Esophagus muscularis mucosa (tissue), 4 donors: ENCODE results near the gene CTRB2. TPM values are rescaled to one million over a fixed set of nuclear protein-coding genes. Genes with fewer than 3 reads are reported as not detected.

Experiments used
- DNase-seq: peaks from one replicate; pipeline ENCODE4 v3.0.0-alpha.2; 2017; ENCODE audit errors: extremely low spot score
- H3K27ac ChIP-seq, 4 donors: fragments of 200-600 bp; sonication (generic); replicated peaks in 1 of 4; 1 replicate in 3 of 4; 2 replicates in 1 of 4; pipeline ENCODE4 v1.5.1; 2016 to 2019; ENCODE audit warnings: mild to moderate bottlenecking in 1 of 4
- H3K27me3 ChIP-seq, 4 donors: fragments of 200-600 bp; sonication (generic); one replicate each; pipeline versions ENCODE4 v1.5.1 to v1.6.0; 2016 to 2019
- H3K36me3 ChIP-seq, 4 donors: fragments of 200-600 bp; sonication (generic); one replicate each; pipeline ENCODE4 v1.5.1; 2016 to 2019
- H3K4me1 ChIP-seq, 4 donors: fragments of 200-600 bp; sonication (generic); one replicate each; pipeline ENCODE4 v1.5.1; 2016 to 2019
- H3K4me3 ChIP-seq, 4 donors: fragments of 200-600 bp; sonication (generic); 1 replicate in 2 of 4; 2 replicates in 2 of 4; pipeline ENCODE4 v1.5.1; 2016 to 2019; ENCODE audit warnings: mild to moderate bottlenecking in 4 of 4, moderate library complexity in 1 of 4
- H3K9me3 ChIP-seq, 4 donors: fragments of 200-600 bp; sonication (generic); 1 replicate in 3 of 4; 2 replicates in 1 of 4; pipeline ENCODE4 v1.5.1; 2016 to 2019
- EP300 ChIP-seq: sonication (generic); formaldehyde crosslinking; IDR thresholded peaks from one replicate; pipeline ENCODE4 v1.6.1; 2017; ENCODE audit warnings: antibody characterized with exemption
- POLR2A ChIP-seq: fragments of 450-650 bp; IDR thresholded peaks from one replicate; pipeline ENCODE4 v1.6.1; 2017; ENCODE audit warnings: antibody characterized with exemption, moderate library complexity, mild to moderate bottlenecking, low read depth
- POLR2AphosphoS5 ChIP-seq, 2 donors: sonication (generic); formaldehyde crosslinking; IDR thresholded peaks; one replicate each; pipeline ENCODE4 v1.6.1; 2017; ENCODE audit warnings: antibody characterized with exemption in 2 of 2
- WGBS: methylation state at CpG from one replicate; pipeline ENCODE4 v1.1.5; 2018; 5-methylcytosine and 5-hydroxymethylcytosine counted together
- intact Hi-C: fragments of 100-400 bp; cut with DNase I; formaldehyde crosslinking; loops from one replicate; pipeline ENCODE4 v1.15.1; 2023
- total RNA-seq, 4 donors: library from RNA; depleted of rRNA; stranded (reverse); fragments of >200 nt; gene quantifications; one replicate each; pipeline versions ENCODE4 v1.1.0 to v1.2.1, GENCODE V29; 2016
- TF ChIP-seq, protein P1 (sequence below), 3 experiments: fragments of 200-600 bp in 2 of 3; fragments of 450-650 bp in 1 of 3; sonication (generic) in 2 of 3; IDR thresholded peaks; one replicate each; pipeline ENCODE4 v1.5.1; 2017 to 2019; ENCODE audit warnings: antibody characterized with exemption in 3 of 3, mild to moderate bottlenecking in 2 of 3, moderate library complexity in 1 of 3

The CTRB2 gene
- total RNA-seq, 4 donors from 2014 or later: not detected

DNA sequence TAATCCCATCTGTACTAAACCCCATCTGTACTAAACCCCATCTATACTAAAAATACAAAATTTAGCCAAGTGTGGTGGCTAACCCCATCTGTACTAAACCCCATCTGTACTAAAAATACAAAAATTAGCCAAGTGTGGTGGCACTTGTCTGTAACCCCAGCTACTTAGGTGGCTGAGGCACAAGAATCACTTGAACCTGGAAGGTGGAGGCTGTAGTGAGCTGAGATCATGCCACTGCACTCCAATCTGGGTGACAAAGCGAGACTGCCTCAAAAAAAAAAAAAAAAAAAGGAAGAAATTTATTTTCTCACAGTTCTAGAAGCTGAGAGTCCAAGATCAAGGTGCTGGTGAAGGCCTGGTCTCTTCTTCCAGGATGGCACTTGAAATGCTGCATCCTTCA, 46.6 kb downstream of the CTRB2 start:
- Histone ChIP-seq H3K4me1 (no peaks in the 10 kb centered on the region), H3K9me3 (no peaks in the 10 kb centered on the region), H3K27ac (no peak overlapping the region), H3K36me3 (peaks cover 0 to 25% (median 7%) of the 10 kb centered on the region in 4 donors), H3K4me3 (no peak overlapping the region), H3K27me3 (no peaks in the 10 kb centered on the region)
- intact Hi-C loops: no loop called here
- 100% methylated on average over 1 of the region's 1 CpG for WGBS
- no peak for TF ChIP-seq POLR2A
- TF ChIP-seq EP300: no peak
- TF ChIP-seq POLR2AphosphoS5 (IDR thresholded peaks at IDR 0.05): no peak
- TF ChIP-seq, protein P1, sequence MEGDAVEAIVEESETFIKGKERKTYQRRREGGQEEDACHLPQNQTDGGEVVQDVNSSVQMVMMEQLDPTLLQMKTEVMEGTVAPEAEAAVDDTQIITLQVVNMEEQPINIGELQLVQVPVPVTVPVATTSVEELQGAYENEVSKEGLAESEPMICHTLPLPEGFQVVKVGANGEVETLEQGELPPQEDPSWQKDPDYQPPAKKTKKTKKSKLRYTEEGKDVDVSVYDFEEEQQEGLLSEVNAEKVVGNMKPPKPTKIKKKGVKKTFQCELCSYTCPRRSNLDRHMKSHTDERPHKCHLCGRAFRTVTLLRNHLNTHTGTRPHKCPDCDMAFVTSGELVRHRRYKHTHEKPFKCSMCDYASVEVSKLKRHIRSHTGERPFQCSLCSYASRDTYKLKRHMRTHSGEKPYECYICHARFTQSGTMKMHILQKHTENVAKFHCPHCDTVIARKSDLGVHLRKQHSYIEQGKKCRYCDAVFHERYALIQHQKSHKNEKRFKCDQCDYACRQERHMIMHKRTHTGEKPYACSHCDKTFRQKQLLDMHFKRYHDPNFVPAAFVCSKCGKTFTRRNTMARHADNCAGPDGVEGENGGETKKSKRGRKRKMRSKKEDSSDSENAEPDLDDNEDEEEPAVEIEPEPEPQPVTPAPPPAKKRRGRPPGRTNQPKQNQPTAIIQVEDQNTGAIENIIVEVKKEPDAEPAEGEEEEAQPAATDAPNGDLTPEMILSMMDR (IDR thresholded peaks at IDR 0.05): no peak
- no peak for DNase-seq

Other genes with a start within 250 kb of the CTRB2 start
- gene WDR59, start 222.0 kb downstream of the CTRB2 start, total RNA-seq: 10 to 100 TPM; 15.7 to 27.2 (median 18.6) TPM
- gene ZNRF1, start 208.1 kb downstream of the CTRB2 start, total RNA-seq: 10 to 100 TPM; 18.2 to 28.3 (median 23.6) TPM
- gene LDHD, start 90.4 kb downstream of the CTRB2 start, total RNA-seq: 10 to 100 TPM in 2 of 4 donors, 1 to 10 TPM in 2; 6.7 to 13.2 (median 8.7) TPM
- 10 to 100 TPM in 3 of 4 donors, 1 to 10 TPM in 1; 8.4 to 17.4 (median 12.0) TPM for gene ZFP1, start 58.6 kb downstream of the CTRB2 start, total RNA-seq
- not detected for gene CTRB1, start 11.8 kb upstream of the CTRB2 start, total RNA-seq
- 10 to 100 TPM; 31.6 to 67.1 (median 54.8) TPM for gene BCAR1, start 44.5 kb upstream of the CTRB2 start, total RNA-seq
- 10 to 100 TPM; 42.4 to 49.5 (median 44.0) TPM for gene CFDP1, start 226.3 kb upstream of the CTRB2 start, total RNA-seq